Skeletal muscle cell (primary cell): Measurements from ENCODE around the gene GJA1.
A peak's percentile ranks its signal among the peaks of the same experiment; 100 is the strongest.

ENCODE experiments used
- DNase-seq: peaks from one replicate; pipeline ENCODE4 v3.0.0-alpha.2; 2010; ENCODE audit warnings: low read depth
- H3K4me3 ChIP-seq: 2 replicates; pipeline ENCODE4 v1.5.1; 2011; ENCODE audit warnings: low read depth, mild to moderate bottlenecking, control low read depth, low read length, moderate library complexity

Gene GJA1

DNA sequence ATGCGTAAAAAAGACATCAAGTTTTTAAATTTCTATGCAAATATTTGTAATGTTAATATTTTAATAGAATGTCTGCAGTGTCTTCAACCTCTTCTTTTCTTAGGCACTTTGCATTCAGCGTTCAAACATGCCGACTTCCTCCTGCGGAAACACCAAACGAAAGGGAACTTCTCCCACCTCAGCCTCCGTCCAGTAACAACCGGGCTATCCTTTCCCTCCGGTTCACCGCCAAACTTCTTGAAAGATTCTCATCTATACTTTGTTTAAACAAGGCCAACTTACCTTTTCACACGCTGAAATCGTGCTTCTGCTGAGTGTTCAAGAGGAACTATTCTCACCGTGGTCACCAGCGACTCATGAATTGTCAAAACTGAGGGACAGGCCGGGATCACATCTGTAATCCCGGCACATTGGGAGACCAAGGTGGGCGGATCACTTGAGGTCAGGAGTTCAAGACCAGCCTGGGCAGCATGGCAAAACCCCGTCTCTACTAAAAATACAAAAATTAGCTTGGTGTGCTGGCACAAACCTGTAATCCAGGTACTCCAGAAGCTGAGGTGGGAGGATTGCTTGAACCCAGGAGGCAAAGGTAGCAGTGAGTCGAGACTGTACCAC lies 44.8 kb downstream of the GJA1 start:
- DNase-seq, result no peak
- no peak overlapping the region for H3K4me3 ChIP-seq

DNA sequence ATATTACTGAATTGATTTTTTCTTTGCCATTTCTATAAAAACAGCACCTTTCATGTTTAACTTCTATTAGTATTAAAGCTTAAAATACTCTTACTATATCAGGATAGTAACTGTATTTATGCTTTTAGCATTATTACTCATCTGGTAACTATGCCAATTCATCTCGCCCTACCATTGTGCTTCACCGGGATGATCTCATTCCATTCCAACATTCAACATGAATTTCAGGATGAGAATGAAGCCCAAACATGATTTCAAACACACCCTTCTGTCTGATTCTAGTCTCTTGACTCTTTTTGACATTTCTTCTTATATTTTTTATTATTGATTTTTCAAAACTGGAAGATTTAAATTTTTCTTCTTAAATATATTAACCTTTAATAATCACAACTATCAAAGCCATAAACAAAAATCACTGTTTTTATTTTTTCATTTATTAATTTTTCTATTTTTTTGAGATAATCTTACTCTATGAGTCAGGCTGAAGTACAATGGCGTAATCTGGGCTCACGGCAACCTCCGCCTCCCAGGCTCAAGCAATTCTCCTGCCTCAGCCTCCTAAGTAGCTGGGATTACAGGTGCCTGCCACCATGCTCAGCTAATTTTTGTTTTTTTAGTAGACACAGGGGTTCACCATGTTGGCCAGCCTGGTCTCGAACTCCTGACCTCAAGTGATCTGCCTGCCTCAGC lies 46.7 kb downstream of the GJA1 start:
- DNase-seq, result peak; percentile 27

DNA sequence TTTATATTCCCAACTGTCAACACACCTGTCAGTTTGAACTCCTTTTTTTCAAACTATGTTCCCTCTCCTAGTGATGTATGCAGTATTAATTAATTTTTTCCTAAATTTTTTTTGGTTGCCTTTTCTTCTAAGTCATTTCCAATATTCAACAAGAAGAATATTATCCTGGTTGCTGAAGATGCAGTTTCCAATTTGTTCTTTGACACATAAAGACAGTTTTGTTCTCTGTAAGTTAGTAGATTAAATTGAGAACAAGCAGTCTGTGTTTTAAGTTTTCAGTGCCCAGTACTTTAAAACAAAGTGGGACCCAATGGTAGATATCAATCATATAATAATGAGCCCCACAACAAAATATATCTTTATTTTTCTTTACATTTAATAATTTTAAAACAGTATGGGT lies 47.3 kb downstream of the GJA1 start:
- DNase-seq, result no peak
- H3K4me3 ChIP-seq, result no peak overlapping the region

More for the DNA sequence above, 46.7 kb downstream of the GJA1 start:
- no peak overlapping the region for H3K4me3 ChIP-seq

DNA sequence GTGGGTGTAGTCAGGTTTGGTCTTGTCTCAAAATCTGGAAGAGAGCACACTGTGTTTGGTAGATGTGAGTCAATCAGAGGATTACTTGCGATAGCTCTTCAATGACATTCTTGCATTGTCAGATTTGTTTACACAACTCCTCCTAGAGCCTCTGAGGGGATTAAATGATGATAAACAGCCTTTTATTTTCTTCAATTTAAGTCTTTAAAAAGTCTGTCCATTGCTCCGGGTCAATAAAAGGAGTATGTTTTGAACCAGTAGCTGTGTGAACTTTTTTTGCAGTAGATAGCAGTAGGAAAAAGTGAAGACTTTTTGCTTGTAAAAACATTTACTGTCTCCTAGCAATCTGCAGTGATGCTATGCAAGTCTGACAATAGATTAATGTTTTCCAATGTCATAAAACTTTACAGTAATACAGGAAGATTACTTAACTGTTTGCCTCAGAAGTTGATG lies 49.9 kb downstream of the GJA1 start:
- no peak for DNase-seq
- H3K4me3 ChIP-seq, result no peak overlapping the region

DNA sequence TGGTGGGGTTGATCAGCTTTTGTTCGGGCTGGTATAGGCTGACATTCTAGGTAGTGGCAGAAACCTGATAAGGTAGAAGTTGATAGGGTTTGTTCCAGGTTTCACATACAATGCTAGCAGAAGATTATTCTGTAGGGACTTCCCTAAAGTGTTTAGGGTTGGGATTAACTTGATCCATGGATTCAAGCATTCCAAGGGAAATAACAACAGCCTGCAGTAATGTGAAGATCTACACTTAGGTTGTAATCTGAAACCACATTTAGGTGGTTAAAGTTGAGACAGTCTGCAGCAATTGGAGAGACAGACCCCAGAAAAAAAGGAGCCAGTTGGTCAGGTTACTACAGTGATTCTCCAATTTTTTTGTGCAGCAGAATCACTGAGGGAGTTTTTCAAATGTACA lies 56.1 kb downstream of the GJA1 start:
- DNase-seq, result no peak
- H3K4me3 ChIP-seq, result no peak overlapping the region

DNA sequence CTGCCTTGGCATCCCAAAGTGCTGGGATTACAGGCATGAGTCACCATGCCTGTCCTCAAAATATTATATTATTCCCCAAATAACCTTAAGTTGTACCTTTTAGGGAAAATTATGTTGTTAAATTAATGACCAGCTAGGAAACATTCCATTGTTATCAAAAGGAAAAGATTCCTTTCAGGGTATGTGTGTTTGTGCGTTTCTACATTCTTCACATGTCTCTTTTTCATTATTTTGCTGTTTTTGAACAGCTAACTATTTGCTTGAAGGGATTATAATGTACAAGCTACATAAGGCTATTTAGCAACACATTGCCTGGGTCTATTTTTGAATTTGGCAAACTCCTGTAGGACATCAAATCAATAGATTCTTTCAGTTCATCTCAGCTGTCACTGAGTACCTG lies 57.1 kb downstream of the GJA1 start:
- no peak for DNase-seq
- H3K4me3 ChIP-seq, result no peak overlapping the region

DNA sequence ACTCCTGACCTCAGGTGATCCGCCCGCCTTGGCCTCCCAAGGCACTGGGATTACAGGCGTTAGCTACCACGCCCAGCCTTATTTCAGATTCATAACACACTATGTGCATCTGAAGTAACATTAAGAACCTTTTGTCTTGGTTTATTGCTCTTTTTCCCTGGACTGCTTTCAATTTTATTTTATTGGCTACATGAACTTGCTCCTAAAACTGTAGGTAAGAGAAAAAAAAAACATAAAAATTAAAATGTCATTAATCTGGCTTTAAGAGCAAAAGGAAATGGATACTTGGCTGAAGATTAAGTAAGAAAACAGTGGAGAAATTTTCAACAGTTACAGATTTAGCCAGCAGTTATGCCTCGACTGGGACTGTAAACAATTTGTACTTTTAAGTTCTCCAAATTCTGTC lies 62.5 kb downstream of the GJA1 start:
- DNase-seq, result no peak
- H3K4me3 ChIP-seq, result no peak overlapping the region

DNA sequence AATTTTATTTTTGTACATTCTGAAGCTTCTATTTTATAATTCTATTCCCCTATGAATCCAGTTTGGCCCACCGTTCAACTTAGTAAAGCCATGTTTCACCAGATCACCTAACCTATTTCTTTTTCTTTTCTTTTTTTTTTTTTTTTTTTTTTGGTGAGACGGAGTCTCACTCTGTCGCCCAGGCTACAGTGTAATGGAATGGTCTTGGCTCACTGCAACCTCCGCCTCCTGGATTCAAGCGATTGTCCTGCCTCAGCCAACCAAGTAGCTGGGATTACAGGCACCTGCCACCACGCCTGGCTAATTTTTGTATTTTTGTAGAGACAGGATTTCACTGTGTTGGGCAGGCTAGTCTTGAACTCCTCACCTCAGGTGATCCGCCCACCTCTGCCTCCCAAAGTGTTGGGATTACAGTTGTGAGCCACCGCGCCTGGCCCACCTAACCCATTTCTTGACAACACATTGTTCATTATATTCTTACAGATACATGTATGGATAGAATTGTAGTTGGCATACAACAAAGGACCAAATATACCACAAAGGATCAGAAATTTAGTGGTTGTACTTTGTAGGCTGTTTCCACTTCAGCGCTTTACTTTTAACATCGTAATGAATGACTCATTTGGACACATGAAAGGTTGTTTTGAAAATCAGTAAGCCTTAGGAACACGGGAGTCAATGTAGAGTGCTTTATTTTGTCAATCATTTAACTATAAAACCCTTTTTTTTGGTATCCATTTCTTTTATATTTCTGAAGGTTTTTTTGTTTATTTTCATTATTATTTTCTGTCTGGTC lies 63.2 kb downstream of the GJA1 start:
- no peak for DNase-seq
- H3K4me3 ChIP-seq, result no peak overlapping the region
